Effector memory CD4-positive, alpha-beta T cell (primary cell): Measurements from ENCODE around the gene IVNS1ABP.

Experiments
- DNase-seq, 3 donors: peaks; one replicate each; pipeline ENCODE4 v3.0.0-alpha.2; 2020
- H3K27ac ChIP-seq: 2 replicates; pipeline ENCODE4 v1.7.0; 2013; ENCODE audit warnings: mild to moderate bottlenecking, low read length, moderate library complexity; ENCODE audit not compliant: insufficient read depth, poor library complexity, severe bottlenecking
- H3K27me3 ChIP-seq: replicated peaks from 2 replicates; pipeline ENCODE4 v1.7.0; 2013; ENCODE audit warnings: mild to moderate bottlenecking, low read length; ENCODE audit not compliant: insufficient read depth, control insufficient read depth, poor library complexity, severe bottlenecking
- H3K36me3 ChIP-seq: 2 replicates; pipeline ENCODE4 v1.7.0; 2013; ENCODE audit warnings: mild to moderate bottlenecking, low read length, moderate library complexity; ENCODE audit not compliant: control insufficient read depth, insufficient read depth
- H3K4me1 ChIP-seq: 2 replicates; pipeline ENCODE4 v1.7.0; 2013; ENCODE audit warnings: low read length, mild to moderate bottlenecking; ENCODE audit not compliant: control insufficient read depth, insufficient read depth, poor library complexity, severe bottlenecking
- H3K4me3 ChIP-seq: 2 replicates; pipeline ENCODE4 v1.7.0; 2013; ENCODE audit warnings: low read length, low read depth, mild to moderate bottlenecking; ENCODE audit not compliant: insufficient read depth, poor library complexity, severe bottlenecking
- H3K9me3 ChIP-seq: 2 replicates; pipeline ENCODE4 v1.7.0; 2013; ENCODE audit warnings: mild to moderate bottlenecking, low read length, moderate library complexity; ENCODE audit not compliant: control insufficient read depth

The IVNS1ABP gene

GRCh38 chr1:185349556-185349955 lies 32.5 kb upstream of the IVNS1ABP start:
- Histone ChIP-seq H3K9me3 (no peaks in the 10 kb centered on the region), H3K4me3 (no peak overlapping the region), H3K36me3 (no peaks in the 10 kb centered on the region), H3K27me3 (no peaks in the 10 kb centered on the region), H3K4me1 (no peaks in the 10 kb centered on the region), H3K27ac (no peak overlapping the region)
- no peak for DNase-seq

GRCh38 chr1:185348985-185349384 lies 31.9 kb upstream of the IVNS1ABP start:
- H3K9me3 ChIP-seq: no peaks in the 10 kb centered on the region
- no peak overlapping the region for H3K4me3 ChIP-seq
- H3K4me1 ChIP-seq: no peaks in the 10 kb centered on the region
- no peaks in the 10 kb centered on the region for H3K36me3 ChIP-seq
- H3K27me3 ChIP-seq: no peaks in the 10 kb centered on the region
- no peak overlapping the region for H3K27ac ChIP-seq
- no peak for DNase-seq

- H3K36me3 ChIP-seq: no peaks in the 10 kb centered on the region
- H3K4me1 ChIP-seq: no peaks in the 10 kb centered on the region
- H3K9me3 ChIP-seq: no peaks in the 10 kb centered on the region
These were observed 31.3 kb upstream of the IVNS1ABP start for GRCh38 chr1:185348296-185348695.

GRCh38 chr1:185345913-185346720 lies 29.1 kb upstream of the IVNS1ABP start:
- Histone ChIP-seq H3K27me3 (no peaks in the 10 kb centered on the region), H3K27ac (no peak overlapping the region), H3K4me3 (no peak overlapping the region), H3K4me1 (no peaks in the 10 kb centered on the region), H3K36me3 (no peaks in the 10 kb centered on the region), H3K9me3 (no peaks in the 10 kb centered on the region)
- no peak for DNase-seq

More at GRCh38 chr1:185348296-185348695, 31.3 kb upstream of the IVNS1ABP start:
- DNase-seq: no peak
- Histone ChIP-seq H3K4me3 (no peak overlapping the region), H3K27ac (no peak overlapping the region), H3K27me3 (no peaks in the 10 kb centered on the region)

GRCh38 chr1:185343306-185343705 lies 26.3 kb upstream of the IVNS1ABP start:
- Histone ChIP-seq H3K4me1 (peaks cover 25% of the 10 kb centered on the region), H3K9me3 (no peaks in the 10 kb centered on the region)

GRCh38 chr1:185342672-185343259 lies 25.7 kb upstream of the IVNS1ABP start:
- Histone ChIP-seq H3K36me3 (no peaks in the 10 kb centered on the region), H3K4me1 (peaks cover 25% of the 10 kb centered on the region), H3K4me3 (no peak overlapping the region), H3K9me3 (no peaks in the 10 kb centered on the region), H3K27me3 (no peaks in the 10 kb centered on the region), H3K27ac (no peak overlapping the region)
- no peak for DNase-seq

More at GRCh38 chr1:185343306-185343705, 26.3 kb upstream of the IVNS1ABP start:
- Histone ChIP-seq H3K36me3 (no peaks in the 10 kb centered on the region), H3K27ac (no peak overlapping the region), H3K27me3 (no peaks in the 10 kb centered on the region), H3K4me3 (no peak overlapping the region)
- no peak for DNase-seq

- H3K4me1 ChIP-seq: peaks cover 25% of the 10 kb centered on the region
- DNase-seq: no peak
These were observed 25.0 kb upstream of the IVNS1ABP start for GRCh38 chr1:185342017-185342416.

GRCh38 chr1:185341196-185341781 lies 24.2 kb upstream of the IVNS1ABP start:
- peaks cover 25% of the 10 kb centered on the region for H3K4me1 ChIP-seq
- no peak overlapping the region for H3K4me3 ChIP-seq
- H3K9me3 ChIP-seq: no peaks in the 10 kb centered on the region
- H3K27ac ChIP-seq: no peak overlapping the region
- DNase-seq: no peak
- no peaks in the 10 kb centered on the region for H3K36me3 ChIP-seq
- H3K27me3 ChIP-seq: no peaks in the 10 kb centered on the region

More at GRCh38 chr1:185342017-185342416, 25.0 kb upstream of the IVNS1ABP start:
- Histone ChIP-seq H3K9me3 (no peaks in the 10 kb centered on the region), H3K36me3 (no peaks in the 10 kb centered on the region), H3K27ac (no peak overlapping the region), H3K27me3 (no peaks in the 10 kb centered on the region), H3K4me3 (no peak overlapping the region)

GRCh38 chr1:185338719-185339622 lies 21.9 kb upstream of the IVNS1ABP start:
- H3K4me3 ChIP-seq: peak overlapping the region; percentile 13
- H3K9me3 ChIP-seq: no peaks in the 10 kb centered on the region
- H3K27me3 ChIP-seq: no peaks in the 10 kb centered on the region
- no peaks in the 10 kb centered on the region for H3K36me3 ChIP-seq
- no peak overlapping the region for H3K27ac ChIP-seq
- DNase-seq: peak; percentile 4 to 24 (median 9)
- peaks cover 25% of the 10 kb centered on the region for H3K4me1 ChIP-seq
